Right lobe of liver (tissue), 4 donors: ENCODE results near the gene SLC26A8.

Source experiments
- CTCF ChIP-seq, 4 donors: fragments of 200-600 bp in 3 of 4; fragments of 450-650 bp in 1 of 4; IDR thresholded peaks; one replicate each; pipeline versions ENCODE4 v1.5.1 to v1.8.0; 2016 to 2022; ENCODE audit warnings: antibody characterized with exemption in 4 of 4, mild to moderate bottlenecking in 2 of 4
- POLR2A ChIP-seq: fragments of 450-650 bp; IDR thresholded peaks from one replicate; pipeline ENCODE4 v1.6.1; 2017; ENCODE audit warnings: antibody characterized with exemption, mild to moderate bottlenecking
- donor health status: DM: no; HTN: no; CAD: no.
- donor health status: DM: no; HTN: no; CAD: no.
- donor health status: DM: no; HTN: yes; CAD: no.

GRCh38 chr6:36052097-36052496, 27.7 kb upstream of the SLC26A8 start:
- TF ChIP-seq CTCF (IDR thresholded peaks at IDR 0.05) = no peak
- no peak for TF ChIP-seq POLR2A
